ENCODE measurements around the gene NCKAP1. TPM values are rescaled to one million over a fixed set of nuclear protein-coding genes. Genes with fewer than 3 reads are reported as not detected.
A peak's percentile ranks its signal among the peaks of the same experiment; 100 is the strongest.
"Not testable (repeated sequence)": the region's sequence is repeated elsewhere in the genome, so short reads cannot be mapped to it uniquely, and the experiment has no call there.

NCKAP1 gene
- total RNA-seq, 4 donors from 2014 or later = 185 to 345 (median 292) TPM

DNA sequence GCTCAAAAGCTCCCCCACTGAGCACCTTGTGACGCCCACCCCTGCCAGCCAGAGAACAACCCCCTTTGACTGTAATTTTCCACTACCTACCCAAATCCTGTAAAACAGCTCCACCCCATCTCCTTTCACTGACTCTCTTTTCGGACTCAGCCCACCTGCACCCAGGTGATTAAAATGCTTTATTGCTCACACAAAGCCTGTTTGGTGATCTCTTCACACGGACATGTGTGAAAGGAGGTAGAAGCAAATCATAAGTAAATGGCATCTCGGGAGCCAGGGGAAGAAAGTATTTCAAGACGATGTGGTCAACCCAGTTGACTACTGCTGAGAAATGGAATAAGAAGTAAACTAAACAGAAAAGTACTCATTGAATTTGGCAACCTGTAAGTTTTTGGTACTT, 11.2 kb upstream of the NCKAP1 start:
- TF ChIP-seq EP300 (IDR thresholded peaks at IDR 0.05) (no peak), POLR2AphosphoS5 (IDR thresholded peaks at IDR 0.05) (no peak), POLR2A (IDR thresholded peaks at IDR 0.05) (no peak)
- TF ChIP-seq, protein P1, sequence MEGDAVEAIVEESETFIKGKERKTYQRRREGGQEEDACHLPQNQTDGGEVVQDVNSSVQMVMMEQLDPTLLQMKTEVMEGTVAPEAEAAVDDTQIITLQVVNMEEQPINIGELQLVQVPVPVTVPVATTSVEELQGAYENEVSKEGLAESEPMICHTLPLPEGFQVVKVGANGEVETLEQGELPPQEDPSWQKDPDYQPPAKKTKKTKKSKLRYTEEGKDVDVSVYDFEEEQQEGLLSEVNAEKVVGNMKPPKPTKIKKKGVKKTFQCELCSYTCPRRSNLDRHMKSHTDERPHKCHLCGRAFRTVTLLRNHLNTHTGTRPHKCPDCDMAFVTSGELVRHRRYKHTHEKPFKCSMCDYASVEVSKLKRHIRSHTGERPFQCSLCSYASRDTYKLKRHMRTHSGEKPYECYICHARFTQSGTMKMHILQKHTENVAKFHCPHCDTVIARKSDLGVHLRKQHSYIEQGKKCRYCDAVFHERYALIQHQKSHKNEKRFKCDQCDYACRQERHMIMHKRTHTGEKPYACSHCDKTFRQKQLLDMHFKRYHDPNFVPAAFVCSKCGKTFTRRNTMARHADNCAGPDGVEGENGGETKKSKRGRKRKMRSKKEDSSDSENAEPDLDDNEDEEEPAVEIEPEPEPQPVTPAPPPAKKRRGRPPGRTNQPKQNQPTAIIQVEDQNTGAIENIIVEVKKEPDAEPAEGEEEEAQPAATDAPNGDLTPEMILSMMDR (IDR thresholded peaks at IDR 0.05) = no peak
- Histone ChIP-seq H3K27ac (no peak overlapping the region), H3K4me3 (no peak overlapping the region), H3K27me3 (no peaks in the 10 kb centered on the region), H3K4me1 (no peaks in the 10 kb centered on the region), H3K9me3 (no peaks in the 10 kb centered on the region), H3K36me3 (no peaks in the 10 kb centered on the region)
- 67 to 75% methylated on average over 4 to 5 of the region's 5 CpGs for WGBS, 2 donors (ENCODE audit: low coverage in 1 of 2)
- no peak for ATAC-seq

DNA sequence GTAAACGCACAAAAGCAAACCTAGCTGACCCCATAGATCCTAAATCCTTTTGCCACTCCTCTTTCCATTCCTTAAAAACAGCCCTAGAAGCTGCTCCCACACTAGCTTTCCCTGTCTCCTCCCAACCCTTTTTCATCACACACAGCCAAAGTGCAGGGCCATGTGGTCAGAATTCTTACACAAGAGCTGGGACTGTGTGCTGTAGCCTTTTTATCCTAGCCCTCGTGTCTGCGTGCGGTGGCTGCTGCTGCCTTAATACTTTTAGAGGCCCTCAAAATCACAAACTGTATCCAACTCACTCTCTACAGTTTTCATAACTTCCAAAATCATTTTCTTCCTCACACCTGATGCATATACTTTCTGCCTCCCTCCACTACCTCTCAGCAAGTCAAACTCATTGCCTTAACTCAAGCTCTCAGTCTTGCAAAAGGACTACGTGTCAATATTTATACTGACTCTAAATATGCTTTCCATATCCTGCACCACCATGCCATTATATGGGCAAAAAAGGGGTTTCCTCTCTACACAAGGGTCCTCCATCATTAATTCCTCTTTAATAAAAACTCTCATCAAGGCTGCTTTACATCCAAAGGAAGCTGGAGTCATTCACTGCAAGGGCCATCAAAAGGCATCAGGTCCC, 9.3 kb upstream of the NCKAP1 start:
- not testable (repeated sequence) for H3K27me3 ChIP-seq, H3K27ac ChIP-seq, H3K36me3 ChIP-seq, H3K9me3 ChIP-seq, H3K4me1 ChIP-seq, ATAC-seq, H3K4me3 ChIP-seq
- 81 to 84% methylated on average over 3 to 5 of the region's 5 CpGs for WGBS, 2 donors (ENCODE audit: low coverage in 1 of 2)

DNA sequence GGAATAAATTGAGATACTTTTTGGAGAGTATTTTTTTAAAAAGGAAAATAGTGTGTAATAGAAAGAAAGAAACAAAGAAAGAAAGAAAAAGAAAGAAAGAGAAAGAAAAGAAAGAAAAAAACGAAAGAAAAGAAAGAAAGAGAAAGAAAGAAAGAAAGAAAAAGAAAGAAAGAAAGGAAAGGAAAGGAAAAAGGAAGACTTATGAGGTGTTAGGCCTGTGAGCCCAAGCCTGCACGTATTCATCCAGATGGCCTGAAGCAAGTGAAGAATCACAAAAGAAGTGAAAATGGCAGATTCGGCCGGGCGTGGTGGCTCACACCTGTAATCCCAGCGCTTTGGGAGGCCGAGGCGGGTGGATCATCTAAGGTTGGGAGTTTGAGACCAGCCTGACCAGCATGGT, 5.3 kb upstream of the NCKAP1 start:
- ATAC-seq, H3K4me3 ChIP-seq, H3K36me3 ChIP-seq, H3K9me3 ChIP-seq, H3K27ac ChIP-seq, H3K27me3 ChIP-seq, H3K4me1 ChIP-seq: not testable (repeated sequence)
- 90 to 91% methylated on average over 2 to 7 of the region's 8 CpGs for WGBS, 2 donors (ENCODE audit: low coverage in 1 of 2)

DNA sequence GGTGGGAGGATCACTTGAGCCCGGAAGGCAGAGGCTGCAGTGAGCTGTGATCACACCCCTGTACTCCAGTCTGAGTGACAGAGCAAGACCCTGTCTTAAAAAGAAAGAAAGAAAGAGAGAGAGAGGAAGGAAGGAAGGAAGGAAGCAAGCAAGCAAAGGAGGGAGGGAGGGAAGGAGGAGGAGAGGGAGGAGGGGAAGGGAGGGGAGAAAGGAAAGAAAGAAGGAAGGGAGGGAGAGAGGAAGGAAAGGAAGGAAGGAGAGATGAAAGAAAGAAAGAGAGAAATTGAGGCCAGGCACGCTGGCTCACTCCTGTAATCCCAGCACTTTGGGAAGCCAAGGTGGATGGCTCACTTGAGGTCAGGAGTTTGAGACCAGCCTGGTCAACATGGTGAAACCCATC, 2.3 kb upstream of the NCKAP1 start:
- H3K27me3 ChIP-seq = no peaks in the 10 kb centered on the region
- no peak overlapping the region for H3K4me3 ChIP-seq
- no peak for ATAC-seq
- no peaks in the 10 kb centered on the region for H3K36me3 ChIP-seq
- no peak for TF ChIP-seq POLR2A (IDR thresholded peaks at IDR 0.05)
- TF ChIP-seq POLR2AphosphoS5 (IDR thresholded peaks at IDR 0.05) = no peak
- TF ChIP-seq, protein P1 (IDR thresholded peaks at IDR 0.05) = no peak
- H3K9me3 ChIP-seq = no peaks in the 10 kb centered on the region
- H3K4me1 ChIP-seq = peaks cover 2 to 24% (median 6%) of the 10 kb centered on the region in 3 donors
- WGBS, 2 donors (ENCODE audit: low coverage in 1 of 2) = 100% methylated on average over 2 of the region's 2 CpGs; no CpG with 5 or more reads in 1 of the 2 donors
- H3K27ac ChIP-seq = no peak overlapping the region

DNA sequence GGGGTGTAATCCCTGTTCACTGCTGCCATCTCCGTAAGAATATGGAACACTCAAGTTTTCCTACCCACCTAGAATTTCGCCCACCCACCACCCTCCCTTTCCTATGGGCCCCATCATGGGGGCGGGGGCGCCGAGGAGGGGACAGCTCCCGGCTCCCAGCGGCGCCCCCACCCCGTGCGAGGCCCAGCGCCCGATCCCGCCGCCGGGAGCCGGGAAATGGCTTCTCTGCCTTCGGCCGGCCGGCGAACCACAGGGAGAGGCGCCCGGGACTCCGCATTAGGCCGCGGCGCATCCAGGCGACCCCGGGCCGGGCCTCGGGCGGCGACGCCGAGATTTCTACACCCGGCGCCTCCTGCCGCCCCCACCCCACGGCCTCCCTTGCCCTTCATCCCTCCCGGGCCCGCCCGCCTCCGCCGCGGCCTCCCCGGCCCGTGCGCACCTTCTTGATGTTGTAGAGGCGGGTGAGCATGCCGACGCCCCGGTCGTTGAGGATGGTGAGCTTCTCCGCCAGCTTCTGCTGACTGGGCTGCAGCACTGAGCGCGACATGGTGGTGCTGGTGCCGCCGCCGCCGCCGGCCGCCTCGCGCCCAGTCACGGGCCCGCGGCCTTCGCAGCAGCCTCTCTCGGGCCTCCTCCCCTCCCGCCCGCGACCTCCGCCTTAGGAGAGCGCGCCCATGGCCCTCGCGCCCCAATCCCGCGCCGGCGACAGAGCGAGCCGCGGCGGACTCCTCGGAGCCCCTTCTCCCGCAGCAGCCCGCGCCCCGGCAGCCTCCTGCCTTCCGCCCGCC, 510 bp downstream of the NCKAP1 start:
- H3K36me3 ChIP-seq = no peaks in the 10 kb centered on the region
- WGBS, 2 donors (ENCODE audit: low coverage in 1 of 2) = 0% methylated on average over 2 of the region's 91 CpGs; no CpG with 5 or more reads in 1 of the 2 donors
- H3K27me3 ChIP-seq = no peaks in the 10 kb centered on the region
- no peak for TF ChIP-seq EP300 (IDR thresholded peaks at IDR 0.05)
- TF ChIP-seq, protein P1 (IDR thresholded peaks at IDR 0.05) = no peak
- TF ChIP-seq POLR2AphosphoS5 (IDR thresholded peaks at IDR 0.05) = no peak
- TF ChIP-seq POLR2A (IDR thresholded peaks at IDR 0.05) = peak in 1 of 2 donors; percentile 45
- peak; percentile 67 for ATAC-seq
- peaks cover 12 to 52% (median 15%) of the 10 kb centered on the region in 3 donors for H3K4me1 ChIP-seq
- H3K27ac ChIP-seq = peak overlapping the region; percentile 82 to 98 (median 97)
- no peaks in the 10 kb centered on the region for H3K9me3 ChIP-seq
- H3K4me3 ChIP-seq = peak overlapping the region; percentile 74 to 91

DNA sequence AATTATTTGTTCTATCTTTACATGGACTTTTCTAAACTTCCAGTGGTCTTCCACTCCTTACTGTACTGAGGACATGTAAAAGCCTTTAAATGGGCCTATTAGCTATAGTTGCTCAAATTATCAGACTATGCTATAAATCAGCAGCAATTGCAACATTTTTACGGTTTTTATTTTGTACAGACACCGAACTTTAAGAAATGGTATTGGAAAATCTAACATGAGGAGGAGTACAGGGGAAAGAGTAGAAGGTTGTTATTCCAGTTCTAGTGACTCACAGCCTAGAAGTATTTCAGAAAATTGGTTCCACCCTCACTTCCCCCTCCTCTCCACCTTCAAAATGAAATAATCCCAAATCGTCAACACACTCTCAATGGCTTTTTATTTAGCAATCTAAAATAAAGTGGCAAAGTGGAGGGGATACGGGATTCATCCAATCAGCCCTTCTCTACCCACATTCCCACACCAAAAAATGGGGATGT, 1.1 kb downstream of the NCKAP1 start:
- WGBS, 2 donors (ENCODE audit: low coverage in 1 of 2) = 0 to 3% methylated on average over 4 of the region's 4 CpGs
- TF ChIP-seq EP300 (IDR thresholded peaks at IDR 0.05) = no peak
- Histone ChIP-seq H3K27me3 (no peaks in the 10 kb centered on the region), H3K4me1 (peaks cover 12 to 59% (median 17%) of the 10 kb centered on the region in 3 donors), H3K27ac (peak overlapping the region; percentile 82 to 98 (median 97)), H3K9me3 (no peaks in the 10 kb centered on the region), H3K4me3 (peak overlapping the region; percentile 74 to 91), H3K36me3 (no peaks in the 10 kb centered on the region)
- no peak for ATAC-seq

Measured in gastroesophageal sphincter (tissue), 4 donors.